Neural cell (in vitro differentiated cells): ENCODE results near the gene ANKS1A. TPM values are rescaled to one million over a fixed set of nuclear protein-coding genes. Genes with fewer than 3 reads are reported as not detected.

Experiments
- H2AFZ ChIP-seq: fragments of 200-600, 300-800 bp; sonication (generic), shearing (Covaris generic); 2 replicates; pipeline ENCODE4 v1.6.0; 2014; ENCODE audit warnings: low read depth, mild to moderate bottlenecking, antibody characterized with exemption, low read length, moderate library complexity
- H3F3A ChIP-seq: fragments of 200-600 bp; shearing (Covaris generic); 2 replicates; pipeline ENCODE4 v1.6.1; 2016; ENCODE audit warnings: mild to moderate bottlenecking, moderate library complexity, mixed read lengths, antibody characterized with exemption, low read length; ENCODE audit not compliant: insufficient read depth, poor library complexity, severe bottlenecking
- H3K27ac ChIP-seq: fragments of 200-600, 300-800 bp; sonication (generic), shearing (Covaris generic); 2 replicates; pipeline ENCODE4 v1.5.1; 2014; ENCODE audit warnings: mild to moderate bottlenecking, low read length, moderate library complexity
- H3K27me3 ChIP-seq: fragments of 300-800, 200-600 bp; sonication (generic), shearing (Covaris generic); 2 replicates; pipeline ENCODE4 v1.6.0; 2014; ENCODE audit warnings: mild to moderate bottlenecking, low read depth, low read length, moderate library complexity; ENCODE audit not compliant: insufficient read depth
- H3K36me3 ChIP-seq: fragments of 300-800, 200-600 bp; sonication (generic), shearing (Covaris generic); 2 replicates; pipeline ENCODE4 v1.5.1; 2014; ENCODE audit warnings: mild to moderate bottlenecking, antibody characterized with exemption, low read length, moderate library complexity; ENCODE audit not compliant: insufficient read depth
- H3K4me2 ChIP-seq: fragments of 300-800, 200-600 bp; sonication (generic), shearing (Covaris generic); 2 replicates; pipeline ENCODE4 v1.6.0; 2014; ENCODE audit warnings: mild to moderate bottlenecking, low read length
- H3K4me3 ChIP-seq: fragments of 300-800, 200-600 bp; sonication (generic), shearing (Covaris generic); 2 replicates; pipeline ENCODE4 v1.5.1; 2014; ENCODE audit warnings: mild to moderate bottlenecking, low read length, moderate library complexity
- H3K79me2 ChIP-seq: fragments of 200-600 bp; shearing (Covaris generic); replicated peaks from 2 replicates; pipeline ENCODE4 v1.6.0; 2014; ENCODE audit warnings: mild to moderate bottlenecking, low read length, moderate library complexity; ENCODE audit not compliant: insufficient read depth
- H3K9ac ChIP-seq: fragments of 300-800, 200-600 bp; sonication (generic), shearing (Covaris generic); 2 replicates; pipeline ENCODE4 v1.6.1; 2016; ENCODE audit warnings: mild to moderate bottlenecking, low read length, mixed read lengths
- H3K9me2 ChIP-seq: fragments of 200-600 bp; shearing (Covaris generic); 2 replicates; pipeline ENCODE4 v1.6.1; 2016; ENCODE audit warnings: mild to moderate bottlenecking, low read length, mixed read lengths; ENCODE audit not compliant: insufficient read depth
- H3K9me3 ChIP-seq: fragments of 200-600, 300-800 bp; sonication (generic), shearing (Covaris generic); 2 replicates; pipeline ENCODE4 v1.6.1; 2016; ENCODE audit warnings: mild to moderate bottlenecking, mixed run types, low read length, moderate library complexity, mixed read lengths
- H4K20me1 ChIP-seq: fragments of 200-600 bp; shearing (Covaris generic); 2 replicates; pipeline ENCODE4 v1.6.1; 2016; ENCODE audit warnings: mild to moderate bottlenecking, mixed run types; ENCODE audit not compliant: insufficient read depth
- CTCF ChIP-seq: fragments of 450-650 bp; IDR thresholded peaks from 2 replicates; pipeline ENCODE4 v1.5.1; 2014; ENCODE audit warnings: antibody characterized with exemption, mild to moderate bottlenecking, moderate library complexity; ENCODE audit not compliant: poor library complexity, severe bottlenecking
- EP300 ChIP-seq: fragments of 450-650 bp; conservative IDR thresholded peaks from 2 replicates; pipeline ENCODE4 v1.6.1; 2014; ENCODE audit warnings: antibody characterized with exemption, mild to moderate bottlenecking, moderate library complexity; ENCODE audit not compliant: poor library complexity, severe bottlenecking
- EZH2 ChIP-seq: fragments of 200-600, 300-800 bp; shearing (Covaris generic), sonication (generic); IDR thresholded peaks from 2 replicates; pipeline ENCODE4 v1.6.1; 2014; ENCODE audit warnings: antibody characterized with exemption, low read length, borderline replicate concordance, mild to moderate bottlenecking; ENCODE audit not compliant: insufficient read depth, poor library complexity, severe bottlenecking
- MXI1 ChIP-seq: fragments of 450-650 bp; conservative IDR thresholded peaks from 2 replicates; pipeline ENCODE4 v1.6.1; 2014; ENCODE audit warnings: antibody characterized with exemption, mild to moderate bottlenecking; ENCODE audit not compliant: poor library complexity, severe bottlenecking
- POLR2AphosphoS5 ChIP-seq: IDR thresholded peaks from 2 replicates; pipeline ENCODE4 v1.6.1; 2012
- RAD21 ChIP-seq: fragments of 450-650 bp; conservative IDR thresholded peaks from 2 replicates; pipeline ENCODE4 v1.6.1; 2014; ENCODE audit warnings: antibody characterized with exemption, mild to moderate bottlenecking, moderate library complexity
- REST ChIP-seq: IDR thresholded peaks from 2 replicates; pipeline ENCODE4 v1.6.1; 2012; ENCODE audit warnings: borderline replicate concordance
- SMC3 ChIP-seq: fragments of 450-650 bp; conservative IDR thresholded peaks from 2 replicates; pipeline ENCODE4 v1.6.1; 2014; ENCODE audit warnings: antibody characterized with exemption, mild to moderate bottlenecking, moderate library complexity; ENCODE audit not compliant: poor library complexity
- TAF1 ChIP-seq: IDR thresholded peaks from 2 replicates; pipeline ENCODE4 v1.6.1; 2012; ENCODE audit warnings: low read depth
- polyA plus RNA-seq: library from polyadenylated mRNA; depleted of rRNA; stranded (reverse); fragments of >200 nt; gene quantifications from 2 replicates; pipeline ENCODE4 v1.2.3, GENCODE V29; 2014

Gene ANKS1A
- polyA plus RNA-seq, 1 donor from 2014 or later = 22.6 TPM

GRCh38 chr6:35079311-35080000, 190.4 kb downstream of the ANKS1A start:
- Histone ChIP-seq H3K9me3 (no peaks in the 10 kb centered on the region), H3K9ac (no peak overlapping the region), H3K79me2 (no peaks in the 10 kb centered on the region), H2AFZ (no peak overlapping the region), H3K27ac (no peak overlapping the region), H3F3A (no peaks in the 10 kb centered on the region), H3K4me2 (no peak overlapping the region), H4K20me1 (no peaks in the 10 kb centered on the region), H3K36me3 (no peaks in the 10 kb centered on the region), H3K9me2 (no peaks in the 10 kb centered on the region), H3K27me3 (no peaks in the 10 kb centered on the region), H3K4me3 (no peak overlapping the region)
- TF ChIP-seq MXI1 = no peak
- no peak for TF ChIP-seq POLR2AphosphoS5
- TF ChIP-seq CTCF = no peak
- TF ChIP-seq TAF1 = no peak
- TF ChIP-seq EP300 = no peak
- TF ChIP-seq EZH2 = no peak
- no peak for TF ChIP-seq SMC3
- TF ChIP-seq RAD21 = no peak
- TF ChIP-seq REST = no peak

- Histone ChIP-seq H3K4me3 (no peak overlapping the region), H3K9me2 (no peaks in the 10 kb centered on the region), H3K4me2 (no peak overlapping the region), H3K27me3 (no peaks in the 10 kb centered on the region), H4K20me1 (no peaks in the 10 kb centered on the region), H3K27ac (no peak overlapping the region), H3K9me3 (no peaks in the 10 kb centered on the region), H3K36me3 (no peaks in the 10 kb centered on the region), H3K79me2 (no peaks in the 10 kb centered on the region), H3F3A (no peaks in the 10 kb centered on the region), H2AFZ (no peak overlapping the region), H3K9ac (no peak overlapping the region)
- TF ChIP-seq MXI1 = no peak
- no peak for TF ChIP-seq EZH2
- no peak for TF ChIP-seq POLR2AphosphoS5
- TF ChIP-seq RAD21 = no peak
- TF ChIP-seq SMC3 = no peak
- TF ChIP-seq CTCF = no peak
- no peak for TF ChIP-seq REST
- TF ChIP-seq TAF1 = no peak
- no peak for TF ChIP-seq EP300
These were observed 191.1 kb downstream of the ANKS1A start for GRCh38 chr6:35080016-35080680.
